HG03039 (cell line): ENCODE results near the gene CASZ1.

ENCODE experiments used
- ATAC-seq: cut with Tn5 transposase; IDR thresholded peaks from one replicate; pipeline ENCODE4 v1.9.1; 2021; ENCODE audit warnings: mild to moderate bottlenecking, moderate library complexity; ENCODE audit not compliant: unreplicated experiment

Gene CASZ1

DNA sequence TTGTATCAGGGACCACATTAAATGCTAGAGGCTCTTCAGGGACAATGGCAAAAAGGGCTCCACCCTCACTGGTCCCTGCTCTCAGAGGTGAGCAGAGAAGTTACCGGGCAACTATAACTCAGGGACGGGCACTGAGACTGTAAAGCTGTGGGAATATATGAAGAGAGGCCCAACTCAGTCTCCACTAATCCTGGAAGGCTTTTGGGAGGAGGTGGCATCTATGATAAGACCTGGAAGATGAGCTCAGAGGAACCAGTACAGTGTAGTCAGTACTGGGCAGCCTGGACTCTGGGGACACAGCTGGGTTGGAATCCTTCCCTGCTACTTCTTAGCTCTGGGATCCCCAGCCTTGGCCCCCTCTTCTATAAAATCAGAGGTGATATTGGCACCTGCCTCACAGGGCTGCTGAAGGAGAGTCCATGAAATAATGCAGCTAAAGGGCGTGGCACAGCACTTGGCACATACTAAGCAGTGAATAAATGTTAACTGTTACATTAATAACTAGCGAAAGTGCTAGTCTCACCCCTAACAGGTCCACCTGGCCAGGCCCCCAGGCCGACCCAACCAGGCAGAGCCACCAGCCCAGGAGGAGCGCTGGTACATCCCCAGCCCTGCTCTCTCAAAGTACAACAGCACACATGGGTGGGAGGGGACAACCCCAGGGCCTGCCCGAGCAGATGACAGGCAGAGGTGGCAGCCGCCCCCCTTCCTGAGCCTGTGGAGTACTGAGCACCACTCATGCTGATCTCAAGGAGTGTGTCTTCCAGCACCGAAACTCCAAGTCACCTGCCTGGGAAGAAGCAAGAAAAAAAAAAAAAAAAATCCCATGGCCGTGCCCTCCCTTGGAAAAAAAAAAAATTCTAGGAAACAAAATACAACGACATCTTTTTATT lies 62.7 kb downstream of the CASZ1 start:
- no peak for ATAC-seq

DNA sequence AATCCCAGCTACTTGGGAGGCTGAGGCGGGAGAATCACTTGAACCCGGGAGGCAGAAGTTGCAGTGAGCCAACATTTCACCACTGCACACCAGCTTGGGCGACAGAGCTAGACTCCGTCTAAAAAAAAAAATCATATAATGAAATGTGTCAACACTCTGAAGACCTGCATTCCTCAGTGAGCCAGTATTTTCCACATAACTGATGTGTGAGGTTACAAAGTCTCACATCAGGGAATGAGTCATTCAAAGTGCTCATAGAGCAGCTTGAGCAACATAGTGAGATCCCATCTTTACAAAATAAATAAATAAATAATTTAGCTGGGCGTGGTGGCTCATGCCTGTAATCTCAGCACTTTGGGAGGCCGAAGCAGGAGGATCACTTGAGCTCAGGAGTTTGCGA lies 65.5 kb downstream of the CASZ1 start:
- ATAC-seq: no peak

DNA sequence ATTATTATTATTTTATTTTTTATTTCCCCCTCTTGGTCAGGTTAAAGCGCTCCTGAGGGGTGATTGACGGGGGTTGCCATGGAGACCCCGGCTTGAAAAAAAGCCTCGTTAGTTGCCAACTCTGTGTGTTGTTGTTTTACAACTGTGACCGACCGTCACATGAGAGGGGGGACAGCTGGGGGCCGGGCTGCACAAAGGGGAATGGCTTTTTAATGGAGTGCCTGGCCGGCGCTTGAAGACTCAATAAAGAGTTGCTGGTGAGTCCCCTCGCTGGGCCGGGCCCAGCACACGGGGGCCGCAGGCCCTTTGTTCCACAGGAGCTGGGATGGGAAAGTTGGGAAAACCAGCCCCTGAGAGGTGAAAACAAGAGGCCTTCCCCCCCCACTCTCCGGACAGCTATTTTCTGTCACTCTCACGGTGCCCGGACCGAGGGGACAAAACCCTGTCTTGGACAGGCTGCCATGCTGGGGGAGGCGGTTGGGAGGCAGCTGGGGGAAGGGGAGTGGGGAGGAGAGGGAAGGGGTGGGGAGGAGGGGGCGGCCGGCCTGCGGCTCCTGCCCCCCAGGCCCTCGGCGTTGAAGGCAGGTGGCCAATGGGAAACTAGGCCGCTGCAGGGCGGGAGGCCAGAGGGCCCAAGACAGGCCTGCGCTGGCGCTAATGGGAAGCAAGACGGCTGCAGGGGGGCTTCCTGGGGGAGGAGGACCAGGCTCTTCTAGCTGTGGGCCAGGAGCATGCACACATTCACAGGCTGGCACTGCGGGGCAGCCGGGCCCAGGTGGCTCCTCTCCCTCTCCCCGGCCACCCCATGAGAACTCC lies 67.6 kb downstream of the CASZ1 start:
- ATAC-seq: no peak

GRCh38 chr1:10727751-10728232 lies 68.7 kb downstream of the CASZ1 start:
- no peak for ATAC-seq

DNA sequence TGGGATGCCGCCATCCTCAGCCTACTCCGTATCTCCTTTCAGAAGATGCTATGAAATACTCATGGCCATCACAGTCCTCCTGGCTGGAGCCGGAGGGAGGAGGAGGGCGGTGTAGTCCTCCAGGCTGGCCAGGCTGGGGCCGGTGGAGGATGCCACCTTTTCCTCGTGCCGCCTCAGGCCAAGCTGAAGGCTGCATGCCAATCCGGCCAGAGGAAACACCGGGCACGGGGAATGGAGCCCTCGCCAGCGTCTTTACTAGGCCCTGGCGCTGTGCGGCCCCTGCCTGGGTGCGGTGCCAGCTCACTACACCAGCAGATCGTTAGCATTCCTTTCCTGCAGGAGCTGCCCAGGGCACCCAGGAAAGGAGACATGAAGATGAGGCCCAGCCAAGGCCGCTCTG lies 70.1 kb downstream of the CASZ1 start:
- ATAC-seq: no peak

GRCh38 chr1:10724948-10725847 lies 71.2 kb downstream of the CASZ1 start:
- ATAC-seq: no peak

DNA sequence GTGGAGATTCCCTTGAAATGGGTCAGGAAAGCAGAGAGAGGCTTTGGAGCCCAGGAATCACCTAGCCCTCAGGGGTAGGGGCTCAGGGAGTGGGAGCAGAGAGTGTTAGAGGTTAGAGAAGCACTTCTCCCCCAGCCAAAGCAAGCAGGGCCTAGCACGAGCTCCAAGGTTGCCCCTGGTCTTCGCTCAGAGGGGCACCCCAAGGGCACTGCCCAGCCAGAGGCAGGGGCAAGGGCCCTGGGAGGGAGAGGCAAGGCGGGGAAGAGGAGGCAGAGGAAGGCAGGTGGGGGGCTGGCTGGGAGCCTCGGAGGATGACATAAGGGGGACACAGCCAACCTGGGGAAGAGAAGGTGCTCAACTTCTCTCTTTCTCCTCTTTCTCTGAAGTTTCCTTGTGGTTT lies 71.9 kb downstream of the CASZ1 start:
- ATAC-seq: no peak

DNA sequence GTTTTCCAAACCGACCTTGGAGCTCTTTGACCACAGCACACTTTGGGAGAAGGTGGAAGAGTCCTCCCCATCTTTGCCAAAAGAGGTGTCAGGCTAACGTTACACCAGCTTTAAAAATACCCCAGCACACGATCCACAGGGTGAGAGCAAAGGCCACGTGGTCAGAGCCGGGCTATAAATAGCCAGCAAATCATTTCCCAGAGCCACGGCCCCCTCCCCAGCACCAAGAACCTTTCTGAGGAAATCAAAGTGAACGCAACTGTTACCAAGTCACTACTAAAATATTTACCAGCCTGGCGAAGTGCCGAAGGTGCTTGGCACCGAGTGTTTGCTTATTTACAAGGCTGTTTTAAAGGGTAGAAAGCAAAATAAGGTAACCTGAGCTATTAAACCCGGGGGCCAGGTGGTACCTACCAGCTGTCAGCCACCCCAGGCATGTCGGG lies 72.4 kb downstream of the CASZ1 start:
- ATAC-seq: no peak

GRCh38 chr1:10723317-10723716 lies 73.1 kb downstream of the CASZ1 start:
- ATAC-seq: no peak

DNA sequence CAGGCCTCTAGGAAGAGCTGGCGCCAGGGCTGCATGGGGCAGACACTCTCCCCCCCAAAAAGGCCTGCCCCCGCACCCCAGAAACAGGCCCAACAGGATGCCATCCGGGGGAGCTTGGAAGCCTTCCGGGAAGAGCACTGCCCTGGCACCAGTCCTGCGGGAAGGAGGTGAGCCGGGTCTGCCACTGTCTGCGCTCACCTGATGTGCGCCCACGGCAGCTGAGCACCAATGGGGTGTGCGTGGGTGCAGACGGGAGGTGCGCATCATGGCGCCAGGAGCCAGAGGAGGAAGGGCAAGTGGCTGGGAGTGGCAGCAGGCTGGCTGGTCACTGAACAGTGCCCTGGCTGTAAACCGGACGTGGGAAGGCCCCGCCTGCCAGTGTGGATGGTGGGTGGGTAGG lies 73.6 kb downstream of the CASZ1 start:
- no peak for ATAC-seq

- ATAC-seq: no peak
These were observed 74.8 kb downstream of the CASZ1 start for GRCh38 chr1:10721381-10722321.

GRCh38 chr1:10720635-10721034 lies 75.8 kb downstream of the CASZ1 start:
- no peak for ATAC-seq

DNA sequence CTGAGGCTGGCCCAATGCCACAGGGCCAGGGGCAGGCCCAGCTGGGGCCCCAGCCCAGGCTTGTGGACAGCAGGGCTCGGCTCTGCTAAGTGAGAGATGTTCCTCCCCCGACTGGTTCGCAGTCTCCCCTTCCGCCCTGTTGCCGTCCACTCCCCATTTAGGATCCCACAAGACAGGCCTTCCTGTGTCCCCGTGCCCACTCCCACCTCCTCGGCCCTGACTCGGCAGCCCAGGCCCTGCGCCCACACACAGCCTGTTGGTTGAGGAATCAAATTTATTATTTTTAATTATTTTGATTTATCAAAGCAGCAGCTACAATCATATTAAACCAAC lies 78.4 kb downstream of the CASZ1 start:
- ATAC-seq: no peak

DNA sequence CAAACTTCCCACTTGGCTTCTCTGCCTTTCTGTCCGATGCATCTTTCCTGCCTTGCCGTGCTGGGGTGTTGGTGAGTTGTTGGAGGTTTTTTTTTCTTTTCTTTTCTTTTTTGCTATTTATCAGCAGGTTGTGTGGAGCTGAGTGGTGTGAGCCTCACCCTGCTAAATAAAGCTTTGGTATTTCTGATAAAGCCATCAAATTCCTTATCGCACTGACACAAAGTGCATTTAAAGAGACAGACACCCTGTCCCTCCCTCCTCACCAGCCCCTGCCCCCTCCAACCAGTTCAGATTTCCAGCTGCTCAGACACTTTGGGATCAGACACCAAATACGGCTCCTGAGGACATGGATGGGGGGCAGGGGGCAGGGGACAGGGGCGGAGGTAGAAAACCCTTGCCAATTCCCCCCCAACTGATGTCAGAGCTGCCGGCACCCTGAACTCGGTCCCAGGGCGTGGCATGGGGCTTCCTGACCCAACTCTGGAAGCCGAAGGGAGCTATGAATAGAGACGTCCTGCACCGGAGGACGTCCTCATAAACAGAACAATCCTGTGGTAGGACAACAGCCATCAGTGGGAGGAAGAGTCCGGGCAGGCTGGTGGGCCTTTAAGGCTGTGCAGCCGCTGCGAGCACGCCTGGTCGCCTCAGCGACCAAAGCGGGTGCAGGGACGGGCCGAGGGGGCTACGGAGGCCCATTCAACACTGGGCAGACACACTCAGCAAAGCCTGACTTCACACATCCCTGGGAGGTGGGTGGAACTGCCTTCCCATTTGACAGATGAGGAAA lies 79.0 kb downstream of the CASZ1 start:
- no peak for ATAC-seq

DNA sequence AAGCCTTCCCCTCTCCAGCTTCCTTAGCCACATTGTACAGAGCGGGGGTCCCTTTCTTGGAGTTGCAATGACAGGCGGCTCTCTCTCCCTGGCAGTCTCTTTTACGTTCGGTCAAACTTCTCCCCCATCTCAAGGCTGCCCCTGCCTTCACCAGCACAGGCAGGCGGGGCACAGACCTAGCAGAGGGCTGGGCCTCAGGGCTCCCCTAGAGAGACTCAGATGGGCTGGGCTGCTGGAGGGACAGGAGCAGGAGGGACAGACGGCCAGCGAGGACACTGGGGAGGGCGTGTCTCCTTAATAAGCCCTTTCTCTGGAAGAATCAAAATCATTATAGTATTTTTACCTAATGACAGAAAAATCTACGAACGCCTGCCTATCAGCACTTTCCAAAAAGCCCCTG lies 79.6 kb downstream of the CASZ1 start:
- ATAC-seq: no peak

GRCh38 chr1:10714337-10715114 lies 81.9 kb downstream of the CASZ1 start:
- no peak for ATAC-seq

DNA sequence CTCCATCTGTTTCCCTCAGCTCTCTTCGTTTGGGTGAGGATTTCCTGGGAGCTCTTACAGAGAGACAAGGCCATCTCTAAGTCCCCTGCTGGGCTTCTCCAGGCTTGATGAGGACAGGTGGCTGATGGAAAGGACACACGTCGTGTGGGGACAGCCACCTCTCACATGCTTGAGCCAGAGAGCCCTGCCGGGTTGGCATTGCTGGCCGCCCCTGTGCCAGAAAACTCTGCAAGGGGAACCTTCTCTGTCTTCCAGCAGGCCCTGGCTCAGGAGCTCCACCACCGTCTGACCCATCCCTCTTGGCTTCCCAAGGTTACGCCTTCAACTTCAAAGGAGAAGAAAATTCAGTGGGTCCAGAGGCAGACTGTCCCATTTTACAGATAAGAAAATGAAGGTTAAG lies 82.8 kb downstream of the CASZ1 start:
- no peak for ATAC-seq
